B cell (primary cell): ENCODE results near the gene PPP1R12A.

Source experiments
- EZH2 ChIP-seq: IDR thresholded peaks from 2 replicates; pipeline ENCODE4 v1.6.1; 2012; ENCODE audit warnings: borderline replicate concordance, low read depth, mild to moderate bottlenecking, moderate library complexity, low read length; ENCODE audit not compliant: insufficient read depth, poor library complexity, severe bottlenecking
- TF ChIP-seq, protein P1 (sequence below): fragments of 200-600 bp; IDR thresholded peaks from one replicate; pipeline ENCODE4 v1.8.0; 2022; ENCODE audit warnings: antibody characterized with exemption, mild to moderate bottlenecking

DNA sequence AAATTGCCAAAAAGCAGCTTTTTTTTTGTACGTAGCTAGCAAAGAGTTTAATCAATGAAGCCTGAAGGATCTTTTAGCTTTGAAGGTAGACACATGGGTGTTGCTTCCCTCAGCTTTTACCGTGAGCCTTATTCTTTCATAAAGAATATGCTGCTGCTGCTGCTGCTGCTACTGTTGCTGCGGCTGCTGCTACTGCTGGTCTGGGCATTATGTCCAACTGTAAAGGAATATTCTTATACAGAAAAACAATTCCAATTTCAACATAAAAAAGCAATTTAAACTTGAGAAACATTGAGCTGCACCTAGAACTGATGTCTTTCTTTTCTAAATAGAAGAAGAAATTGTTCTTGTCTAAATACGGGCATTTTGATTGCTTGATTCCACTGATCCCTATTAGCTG, 38.9 kb upstream of the PPP1R12A start:
- TF ChIP-seq, protein P1, sequence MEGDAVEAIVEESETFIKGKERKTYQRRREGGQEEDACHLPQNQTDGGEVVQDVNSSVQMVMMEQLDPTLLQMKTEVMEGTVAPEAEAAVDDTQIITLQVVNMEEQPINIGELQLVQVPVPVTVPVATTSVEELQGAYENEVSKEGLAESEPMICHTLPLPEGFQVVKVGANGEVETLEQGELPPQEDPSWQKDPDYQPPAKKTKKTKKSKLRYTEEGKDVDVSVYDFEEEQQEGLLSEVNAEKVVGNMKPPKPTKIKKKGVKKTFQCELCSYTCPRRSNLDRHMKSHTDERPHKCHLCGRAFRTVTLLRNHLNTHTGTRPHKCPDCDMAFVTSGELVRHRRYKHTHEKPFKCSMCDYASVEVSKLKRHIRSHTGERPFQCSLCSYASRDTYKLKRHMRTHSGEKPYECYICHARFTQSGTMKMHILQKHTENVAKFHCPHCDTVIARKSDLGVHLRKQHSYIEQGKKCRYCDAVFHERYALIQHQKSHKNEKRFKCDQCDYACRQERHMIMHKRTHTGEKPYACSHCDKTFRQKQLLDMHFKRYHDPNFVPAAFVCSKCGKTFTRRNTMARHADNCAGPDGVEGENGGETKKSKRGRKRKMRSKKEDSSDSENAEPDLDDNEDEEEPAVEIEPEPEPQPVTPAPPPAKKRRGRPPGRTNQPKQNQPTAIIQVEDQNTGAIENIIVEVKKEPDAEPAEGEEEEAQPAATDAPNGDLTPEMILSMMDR = no peak
- no peak for TF ChIP-seq EZH2
